Measurements from ENCODE around the gene GPR61. TPM values are rescaled to one million over a fixed set of nuclear protein-coding genes. Genes with fewer than 3 reads are reported as not detected.

GPR61 gene, protein sequence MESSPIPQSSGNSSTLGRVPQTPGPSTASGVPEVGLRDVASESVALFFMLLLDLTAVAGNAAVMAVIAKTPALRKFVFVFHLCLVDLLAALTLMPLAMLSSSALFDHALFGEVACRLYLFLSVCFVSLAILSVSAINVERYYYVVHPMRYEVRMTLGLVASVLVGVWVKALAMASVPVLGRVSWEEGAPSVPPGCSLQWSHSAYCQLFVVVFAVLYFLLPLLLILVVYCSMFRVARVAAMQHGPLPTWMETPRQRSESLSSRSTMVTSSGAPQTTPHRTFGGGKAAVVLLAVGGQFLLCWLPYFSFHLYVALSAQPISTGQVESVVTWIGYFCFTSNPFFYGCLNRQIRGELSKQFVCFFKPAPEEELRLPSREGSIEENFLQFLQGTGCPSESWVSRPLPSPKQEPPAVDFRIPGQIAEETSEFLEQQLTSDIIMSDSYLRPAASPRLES
- under 1 TPM; 0.16 to 0.75 (median 0.39) TPM for total RNA-seq
- 0.42 TPM for total RNA-seq (2013)
- 0 to 1.3 (median 0.19) reads per million in 29 experiments for total RNA-seq

- CTCF ChIA-PET: no interaction called here
- Mint-ChIP-seq H3K9me3 (no peaks in the 10 kb centered on the region), H3K36me3 (no peaks in the 10 kb centered on the region), H3K4me1 (no peaks in the 10 kb centered on the region), H3K4me3 (no peak within 1 kb of the TSS), H3K27me3 (no peaks in the 10 kb centered on the region), H3K27ac (no peak within 1 kb of the TSS)
- DNase-seq (no peak), ATAC-seq (replicated peaks in 1 of 4) (no peak)
- Histone ChIP-seq H3K4me3 (ENCODE audit: control insufficient read depth in 1 of 2, extremely low read depth in 1 of 2, low read length in 1 of 2) (no peak within 1 kb of the TSS), H3K27me3 (replicated peaks in 1 of 2; ENCODE audit: control insufficient read depth in 2 of 2, extremely low read depth in 1 of 2, insufficient read depth in 2 of 2, low read length in 1 of 2) (peaks cover 0 to 5% of the 10 kb centered on the region in 2 experiments), H3K9me3 (no peaks in the 10 kb centered on the region), H3K4me1 (ENCODE audit: control insufficient read depth in 1 of 2, extremely low read depth in 1 of 2, insufficient read depth in 2 of 2, low read length in 2 of 2) (no peaks in the 10 kb centered on the region), H3K36me3 (ENCODE audit: control insufficient read depth in 2 of 2, extremely low read depth in 1 of 2, insufficient read depth in 1 of 2, low read length in 1 of 2) (no peaks in the 10 kb centered on the region), H3K27ac (ENCODE audit: low read length) (no peak within 1 kb of the TSS)
- POLR2A ChIA-PET: interaction anchor here in 1 of 2 donors (0.6 kb wide), 1 partner anchor 48 kb away, joined by 5 read pairs; no protein-coding TSS in a partner anchor
- 71% methylated on average over 6 of the region's 7 CpGs for WGBS (ENCODE audit: insufficient coverage)
These were observed at the start of gene GPR61 for GRCh38 chr1:109539676-109540075. Gene GPR61, plus strand, starts transcription at chr1:109539872. Its CDS starts 3,151 bp downstream, at chr1:109543023.

DNA sequence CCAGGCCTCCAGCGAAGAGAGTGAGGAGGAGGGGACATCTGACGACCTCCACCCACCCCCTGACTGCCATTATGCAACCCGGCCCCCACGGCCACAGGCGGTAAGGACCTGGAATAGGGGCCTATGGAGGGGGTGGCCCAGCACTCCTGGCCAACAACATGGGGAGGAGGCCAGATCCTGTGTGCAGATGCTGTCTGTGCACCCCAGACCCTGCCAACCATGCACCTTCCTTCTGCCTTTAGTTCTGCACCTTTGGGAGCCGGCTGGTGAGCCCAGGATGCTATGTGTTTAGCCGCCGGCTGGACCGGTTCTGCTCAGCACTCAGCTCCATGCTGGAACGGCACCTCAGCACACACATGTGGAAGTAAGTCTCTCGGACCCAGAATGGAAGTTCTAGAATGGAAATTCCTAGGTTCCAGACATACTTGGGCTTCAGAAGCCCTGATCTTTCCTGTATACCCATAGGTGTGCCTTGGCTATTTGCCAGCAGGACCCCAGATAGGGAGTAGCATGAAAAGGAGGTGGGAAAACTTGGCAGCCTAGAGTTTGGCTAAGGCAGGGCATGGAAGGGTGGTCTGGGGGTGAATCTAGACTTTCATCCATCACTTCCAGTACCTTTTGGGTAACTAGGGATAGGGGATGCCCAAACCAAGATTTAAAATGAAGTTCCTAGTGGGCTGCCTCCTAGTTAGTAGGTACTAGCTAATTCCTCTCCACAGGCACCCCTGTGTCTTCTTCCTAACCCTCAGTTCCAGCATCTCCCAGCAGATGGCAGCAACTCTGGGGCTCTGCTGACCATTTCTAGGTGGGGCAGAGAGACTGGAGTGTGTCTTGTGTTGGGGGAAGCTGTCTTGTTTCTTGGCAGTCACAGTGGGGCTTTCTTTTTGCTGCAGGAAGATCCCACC, 49.4 kb upstream of the GPR61 start:
- H3K4me1 Mint-ChIP-seq: peaks cover 19 to 34% (median 33%) of the 10 kb centered on the region in 3 donors
- 95% methylated on average over 6 of the region's 11 CpGs for WGBS (ENCODE audit: insufficient coverage)
- Histone ChIP-seq H3K4me1 (ENCODE audit: control insufficient read depth in 1 of 2, extremely low read depth in 1 of 2, insufficient read depth in 2 of 2, low read length in 2 of 2) (peaks cover 8 to 32% of the 10 kb centered on the region in 2 experiments), H3K27me3 (replicated peaks in 1 of 2; ENCODE audit: control insufficient read depth in 2 of 2, extremely low read depth in 1 of 2, insufficient read depth in 2 of 2, low read length in 1 of 2) (no peaks in the 10 kb centered on the region), H3K36me3 (ENCODE audit: control insufficient read depth in 2 of 2, extremely low read depth in 1 of 2, insufficient read depth in 1 of 2, low read length in 1 of 2) (peaks cover 11 to 37% of the 10 kb centered on the region in 2 donors), H3K4me3 (ENCODE audit: control insufficient read depth in 1 of 2, extremely low read depth in 1 of 2, low read length in 1 of 2) (no peak overlapping the region), H3K9me3 (no peaks in the 10 kb centered on the region), H3K27ac (ENCODE audit: low read length) (no peak overlapping the region)
- DNase-seq (peak; percentile 30 to 81 (median 66)), ATAC-seq (replicated peaks in 1 of 4) (peak in 2 of 4 experiments; percentile 25 to 28)
- no peak overlapping the region for H3K27ac Mint-ChIP-seq
- no peak overlapping the region for H3K4me3 Mint-ChIP-seq
- peaks cover 23% of the 10 kb centered on the region for H3K36me3 Mint-ChIP-seq
- no peaks in the 10 kb centered on the region for H3K27me3 Mint-ChIP-seq
- CTCF ChIA-PET: interaction anchor here (0.6 to 17.4 kb wide), 17 partner anchors 10 to 134 kb away, joined by 3 to 375 read pairs (median 4); partner anchors contain the start of genes GNAI3 (in 1 of the 2) and PSMA5 (in 1 of the 2)
- POLR2A ChIA-PET: interaction anchor here in 1 of 2 donors (1.0 kb wide), 1 partner anchor 42 kb away, joined by 3 read pairs; no protein-coding TSS in a partner anchor
- H3K9me3 Mint-ChIP-seq: no peaks in the 10 kb centered on the region

DNA sequence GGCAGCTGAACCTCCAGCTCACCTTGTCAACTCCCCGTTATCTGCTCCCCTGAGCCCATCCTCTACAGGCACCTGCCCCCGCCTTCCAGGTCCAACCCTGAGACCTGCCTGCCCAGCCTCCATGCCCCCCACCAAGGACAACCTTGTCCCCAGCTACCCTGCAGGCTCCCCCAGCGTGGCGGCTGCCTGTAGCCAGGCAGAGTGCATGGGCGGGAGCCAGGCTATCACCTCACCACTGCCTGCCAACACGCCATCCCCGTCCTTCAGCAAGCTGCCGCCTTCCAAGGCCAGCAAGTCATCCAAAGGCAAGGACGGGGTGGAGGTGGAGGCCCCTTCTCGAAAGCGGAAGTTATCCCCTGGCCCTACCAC, 48.8 kb upstream of the GPR61 start:
- H3K4me1 ChIP-seq (ENCODE audit: control insufficient read depth in 1 of 2, extremely low read depth in 1 of 2, insufficient read depth in 2 of 2, low read length in 2 of 2): peaks cover 9 to 38% of the 10 kb centered on the region in 2 experiments
- WGBS (ENCODE audit: insufficient coverage): 89% methylated on average over 7 of the region's 11 CpGs
- DNase-seq (no peak), ATAC-seq (replicated peaks in 1 of 4) (no peak)
- H3K36me3 ChIP-seq (ENCODE audit: control insufficient read depth in 2 of 2, extremely low read depth in 1 of 2, insufficient read depth in 1 of 2, low read length in 1 of 2): peaks cover 11 to 43% of the 10 kb centered on the region in 2 donors
- Mint-ChIP-seq H3K9me3 (no peaks in the 10 kb centered on the region), H3K36me3 (peaks cover 24% of the 10 kb centered on the region), H3K27ac (no peak overlapping the region), H3K4me3 (no peak overlapping the region), H3K27me3 (no peaks in the 10 kb centered on the region), H3K4me1 (peaks cover 22 to 37% (median 36%) of the 10 kb centered on the region in 3 donors)
- no peak overlapping the region for H3K27ac ChIP-seq (ENCODE audit: low read length)
- H3K4me3 ChIP-seq (ENCODE audit: control insufficient read depth in 1 of 2, extremely low read depth in 1 of 2, low read length in 1 of 2): no peak overlapping the region
- H3K27me3 ChIP-seq (replicated peaks in 1 of 2; ENCODE audit: control insufficient read depth in 2 of 2, extremely low read depth in 1 of 2, insufficient read depth in 2 of 2, low read length in 1 of 2): no peaks in the 10 kb centered on the region
- CTCF ChIA-PET: interaction anchor here (0.6 to 17.4 kb wide), 15 partner anchors 9 to 133 kb away, joined by 3 to 375 read pairs (median 4); partner anchors contain the start of gene PSMA5 (in 1 of the 2)
- H3K9me3 ChIP-seq: no peaks in the 10 kb centered on the region
- POLR2A ChIA-PET: interaction anchor here in 1 of 2 donors (0.6 kb wide), 1 partner anchor 43 kb away, joined by 3 read pairs; no protein-coding TSS in a partner anchor

- Histone ChIP-seq H3K4me3 (ENCODE audit: control insufficient read depth in 1 of 2, extremely low read depth in 1 of 2, low read length in 1 of 2) (no peak overlapping the region), H3K36me3 (ENCODE audit: control insufficient read depth in 2 of 2, extremely low read depth in 1 of 2, insufficient read depth in 1 of 2, low read length in 1 of 2) (peaks cover 11 to 43% of the 10 kb centered on the region in 2 donors), H3K9me3 (no peaks in the 10 kb centered on the region), H3K27me3 (replicated peaks in 1 of 2; ENCODE audit: control insufficient read depth in 2 of 2, extremely low read depth in 1 of 2, insufficient read depth in 2 of 2, low read length in 1 of 2) (no peaks in the 10 kb centered on the region), H3K27ac (ENCODE audit: low read length) (no peak overlapping the region), H3K4me1 (ENCODE audit: control insufficient read depth in 1 of 2, extremely low read depth in 1 of 2, insufficient read depth in 2 of 2, low read length in 2 of 2) (peaks cover 13 to 42% of the 10 kb centered on the region in 2 experiments)
- DNase-seq (no peak), ATAC-seq (replicated peaks in 1 of 4) (no peak)
- Mint-ChIP-seq H3K4me1 (peaks cover 27 to 41% (median 38%) of the 10 kb centered on the region in 3 donors), H3K36me3 (peaks cover 27% of the 10 kb centered on the region), H3K9me3 (no peaks in the 10 kb centered on the region), H3K4me3 (no peak overlapping the region), H3K27ac (no peak overlapping the region), H3K27me3 (no peaks in the 10 kb centered on the region)
- ChIA-PET CTCF (interaction anchor here (0.6 to 17.4 kb wide), 14 partner anchors 9 to 133 kb away, joined by 3 to 375 read pairs (median 6); partner anchors contain the start of genes GNAI3 (in 1 of the 2) and PSMA5 (in 1 of the 2)), POLR2A (interaction anchor here (0.6 kb wide), 2 partner anchors 42 to 48 kb away, joined by 3 to 5 read pairs; no protein-coding TSS in a partner anchor)
- 98% methylated on average over 5 of the region's 8 CpGs for WGBS (ENCODE audit: insufficient coverage)
These were observed 48.3 kb upstream of the GPR61 start for GRCh38 chr1:109491372-109491771.

GRCh38 chr1:109492779-109493178, 46.9 kb upstream of the GPR61 start:
- CTCF ChIA-PET: interaction anchor here (0.6 to 17.4 kb wide), 15 partner anchors 7 to 618 kb away, joined by 3 to 375 read pairs (median 6); partner anchors contain the start of genes ATXN7L2 (in 2 of the 2) and GNAI3 (in 1 of the 2)
- 86% methylated on average over 1 of the region's 4 CpGs for WGBS (ENCODE audit: insufficient coverage)

More at GRCh38 chr1:109492779-109493178, 46.9 kb upstream of the GPR61 start:
- H3K36me3 ChIP-seq (ENCODE audit: control insufficient read depth in 2 of 2, extremely low read depth in 1 of 2, insufficient read depth in 1 of 2, low read length in 1 of 2): peaks cover 8 to 49% of the 10 kb centered on the region in 2 donors
- H3K27ac ChIP-seq (ENCODE audit: low read length): no peak overlapping the region
- ATAC-seq (replicated peaks in 1 of 4) (no peak), DNase-seq (no peak)
- H3K9me3 ChIP-seq: no peaks in the 10 kb centered on the region
- no peaks in the 10 kb centered on the region for H3K27me3 Mint-ChIP-seq
- H3K36me3 Mint-ChIP-seq: peaks cover 23% of the 10 kb centered on the region
- peak overlapping the region in 1 of 2 donors; percentile 22 for H3K27ac Mint-ChIP-seq
- H3K4me1 Mint-ChIP-seq: peaks cover 38 to 49% (median 49%) of the 10 kb centered on the region in 3 donors
- no peak overlapping the region for H3K4me3 ChIP-seq (ENCODE audit: control insufficient read depth in 1 of 2, extremely low read depth in 1 of 2, low read length in 1 of 2)
- H3K4me1 ChIP-seq (ENCODE audit: control insufficient read depth in 1 of 2, extremely low read depth in 1 of 2, insufficient read depth in 2 of 2, low read length in 2 of 2): peaks cover 19 to 56% of the 10 kb centered on the region in 2 experiments
- no peaks in the 10 kb centered on the region for H3K9me3 Mint-ChIP-seq
- POLR2A ChIA-PET: no interaction called here
- peak overlapping the region in 1 of 3 donors; percentile 45 for H3K4me3 Mint-ChIP-seq
- H3K27me3 ChIP-seq (replicated peaks in 1 of 2; ENCODE audit: control insufficient read depth in 2 of 2, extremely low read depth in 1 of 2, insufficient read depth in 2 of 2, low read length in 1 of 2): no peaks in the 10 kb centered on the region

Measured in T-cell (primary cell).